ENCODE measurements around the gene EFEMP2.

Gene EFEMP2

GRCh38 chr11:65872586-65873317, at the start of gene EFEMP2:
EFEMP2 (minus strand) TSS chr11:65872800; CDS start chr11:65872354, 446 bp downstream.
- Histone ChIP-seq H3K27me3 (ENCODE audit: control insufficient read depth in 1 of 2, insufficient read depth in 2 of 2, low read length in 2 of 2) (no peaks in the 10 kb centered on the region), H3K27ac (ENCODE audit: low read depth, low read length) (peak within 1 kb of the TSS; percentile 78), H3K36me3 (ENCODE audit: control insufficient read depth in 1 of 2, insufficient read depth in 2 of 2, low read length in 2 of 2) (peaks cover 0 to 2% of the 10 kb centered on the region in 2 donors), H3K4me1 (ENCODE audit: control insufficient read depth in 1 of 2, insufficient read depth in 2 of 2, low read length in 2 of 2) (peaks cover 12 to 17% of the 10 kb centered on the region in 2 donors), H3K9ac (ENCODE audit: low read depth in 1 of 2, low read length in 2 of 2) (peak within 1 kb of the TSS; percentile 60 to 73), H3K9me3 (ENCODE audit: control insufficient read depth in 1 of 2, low read length in 2 of 2) (no peaks in the 10 kb centered on the region), H3K4me3 (ENCODE audit: low read depth in 1 of 2, low read length in 2 of 2) (peak within 1 kb of the TSS; percentile 69 to 83)

- H3K9me3 ChIP-seq (ENCODE audit: control insufficient read depth in 1 of 2, low read length in 2 of 2) = no peaks in the 10 kb centered on the region
- H3K36me3 ChIP-seq (ENCODE audit: control insufficient read depth in 1 of 2, insufficient read depth in 2 of 2, low read length in 2 of 2) = peaks cover 0 to 17% of the 10 kb centered on the region in 2 donors
- H3K27ac ChIP-seq (ENCODE audit: low read depth, low read length) = no peak overlapping the region
- no peak overlapping the region for H3K9ac ChIP-seq (ENCODE audit: low read depth in 1 of 2, low read length in 2 of 2)
- no peaks in the 10 kb centered on the region for H3K27me3 ChIP-seq (ENCODE audit: control insufficient read depth in 1 of 2, insufficient read depth in 2 of 2, low read length in 2 of 2)
- peaks cover 24 to 27% of the 10 kb centered on the region in 2 donors for H3K4me1 ChIP-seq (ENCODE audit: control insufficient read depth in 1 of 2, insufficient read depth in 2 of 2, low read length in 2 of 2)
- no peak overlapping the region for H3K4me3 ChIP-seq (ENCODE audit: low read depth in 1 of 2, low read length in 2 of 2)
Observed at GRCh38 chr11:65921876-65922275, 49.3 kb upstream of the EFEMP2 start.

- Histone ChIP-seq H3K27ac (ENCODE audit: low read depth, low read length) (no peak overlapping the region), H3K27me3 (ENCODE audit: control insufficient read depth in 1 of 2, insufficient read depth in 2 of 2, low read length in 2 of 2) (no peaks in the 10 kb centered on the region), H3K36me3 (ENCODE audit: control insufficient read depth in 1 of 2, insufficient read depth in 2 of 2, low read length in 2 of 2) (peaks cover 0 to 17% of the 10 kb centered on the region in 2 donors), H3K4me3 (ENCODE audit: low read depth in 1 of 2, low read length in 2 of 2) (no peak overlapping the region), H3K9me3 (ENCODE audit: control insufficient read depth in 1 of 2, low read length in 2 of 2) (no peaks in the 10 kb centered on the region), H3K9ac (ENCODE audit: low read depth in 1 of 2, low read length in 2 of 2) (peak overlapping the region in 1 of 2 donors; percentile 74), H3K4me1 (ENCODE audit: control insufficient read depth in 1 of 2, insufficient read depth in 2 of 2, low read length in 2 of 2) (peaks cover 32 to 35% of the 10 kb centered on the region in 2 donors)
Observed at GRCh38 chr11:65921033-65921555, 48.5 kb upstream of the EFEMP2 start.

- no peaks in the 10 kb centered on the region for H3K27me3 ChIP-seq (ENCODE audit: control insufficient read depth in 1 of 2, insufficient read depth in 2 of 2, low read length in 2 of 2)
- peak overlapping the region; percentile 77 to 83 for H3K4me3 ChIP-seq (ENCODE audit: low read depth in 1 of 2, low read length in 2 of 2)
- H3K9me3 ChIP-seq (ENCODE audit: control insufficient read depth in 1 of 2, low read length in 2 of 2) = no peaks in the 10 kb centered on the region
- H3K36me3 ChIP-seq (ENCODE audit: control insufficient read depth in 1 of 2, insufficient read depth in 2 of 2, low read length in 2 of 2) = peaks cover 0 to 17% of the 10 kb centered on the region in 2 donors
- no peak overlapping the region for H3K27ac ChIP-seq (ENCODE audit: low read depth, low read length)
- H3K4me1 ChIP-seq (ENCODE audit: control insufficient read depth in 1 of 2, insufficient read depth in 2 of 2, low read length in 2 of 2) = peaks cover 36 to 39% of the 10 kb centered on the region in 2 donors
- peak overlapping the region; percentile 65 to 74 for H3K9ac ChIP-seq (ENCODE audit: low read depth in 1 of 2, low read length in 2 of 2)
Observed at GRCh38 chr11:65920372-65920802, 47.8 kb upstream of the EFEMP2 start.

- H3K4me3 ChIP-seq (ENCODE audit: low read depth in 1 of 2, low read length in 2 of 2) = peak overlapping the region; percentile 77 to 83
Observed at GRCh38 chr11:65919573-65920371, 47.2 kb upstream of the EFEMP2 start.

GRCh38 chr11:65919141-65919572, 46.6 kb upstream of the EFEMP2 start, which contains the start of gene DRAP1:
DRAP1 (plus strand) TSS chr11:65919426; CDS start chr11:65919502, 76 bp downstream.
- Histone ChIP-seq H3K36me3 (ENCODE audit: control insufficient read depth in 1 of 2, insufficient read depth in 2 of 2, low read length in 2 of 2) (peaks cover 0 to 17% of the 10 kb centered on the region in 2 donors), H3K27me3 (ENCODE audit: control insufficient read depth in 1 of 2, insufficient read depth in 2 of 2, low read length in 2 of 2) (no peaks in the 10 kb centered on the region), H3K4me3 (ENCODE audit: low read depth in 1 of 2, low read length in 2 of 2) (peak within 1 kb of the TSS; percentile 84 to 94), H3K9ac (ENCODE audit: low read depth in 1 of 2, low read length in 2 of 2) (peak within 1 kb of the TSS; percentile 90 to 94), H3K27ac (ENCODE audit: low read depth, low read length) (peak within 1 kb of the TSS; percentile 82), H3K4me1 (ENCODE audit: control insufficient read depth in 1 of 2, insufficient read depth in 2 of 2, low read length in 2 of 2) (peaks cover 36 to 46% of the 10 kb centered on the region in 2 donors), H3K9me3 (ENCODE audit: control insufficient read depth in 1 of 2, low read length in 2 of 2) (no peaks in the 10 kb centered on the region)

More at GRCh38 chr11:65919573-65920371, 47.2 kb upstream of the EFEMP2 start:
- Histone ChIP-seq H3K27ac (ENCODE audit: low read depth, low read length) (peak overlapping the region; percentile 75), H3K4me1 (ENCODE audit: control insufficient read depth in 1 of 2, insufficient read depth in 2 of 2, low read length in 2 of 2) (peaks cover 36 to 45% of the 10 kb centered on the region in 2 donors), H3K9ac (ENCODE audit: low read depth in 1 of 2, low read length in 2 of 2) (peak overlapping the region; percentile 65 to 74), H3K27me3 (ENCODE audit: control insufficient read depth in 1 of 2, insufficient read depth in 2 of 2, low read length in 2 of 2) (no peaks in the 10 kb centered on the region), H3K9me3 (ENCODE audit: control insufficient read depth in 1 of 2, low read length in 2 of 2) (no peaks in the 10 kb centered on the region), H3K36me3 (ENCODE audit: control insufficient read depth in 1 of 2, insufficient read depth in 2 of 2, low read length in 2 of 2) (peaks cover 0 to 17% of the 10 kb centered on the region in 2 donors)

GRCh38 chr11:65918211-65919140, 45.9 kb upstream of the EFEMP2 start, which contains the start of gene C11orf68:
C11orf68 (minus strand) TSS chr11:65919062; CDS start chr11:65919031, 31 bp downstream.
- Histone ChIP-seq H3K36me3 (ENCODE audit: control insufficient read depth in 1 of 2, insufficient read depth in 2 of 2, low read length in 2 of 2) (peaks cover 0 to 17% of the 10 kb centered on the region in 2 donors), H3K27me3 (ENCODE audit: control insufficient read depth in 1 of 2, insufficient read depth in 2 of 2, low read length in 2 of 2) (no peaks in the 10 kb centered on the region), H3K4me1 (ENCODE audit: control insufficient read depth in 1 of 2, insufficient read depth in 2 of 2, low read length in 2 of 2) (peaks cover 36 to 46% of the 10 kb centered on the region in 2 donors), H3K9ac (ENCODE audit: low read depth in 1 of 2, low read length in 2 of 2) (peak within 1 kb of the TSS; percentile 90 to 94), H3K9me3 (ENCODE audit: control insufficient read depth in 1 of 2, low read length in 2 of 2) (no peaks in the 10 kb centered on the region), H3K4me3 (ENCODE audit: low read depth in 1 of 2, low read length in 2 of 2) (peak within 1 kb of the TSS; percentile 84 to 94), H3K27ac (ENCODE audit: low read depth, low read length) (peak within 1 kb of the TSS; percentile 82)

GRCh38 chr11:65917434-65918210, 45.0 kb upstream of the EFEMP2 start:
- Histone ChIP-seq H3K4me3 (ENCODE audit: low read depth in 1 of 2, low read length in 2 of 2) (peak overlapping the region; percentile 84 to 94), H3K36me3 (ENCODE audit: control insufficient read depth in 1 of 2, insufficient read depth in 2 of 2, low read length in 2 of 2) (peaks cover 0 to 9% of the 10 kb centered on the region in 2 donors), H3K4me1 (ENCODE audit: control insufficient read depth in 1 of 2, insufficient read depth in 2 of 2, low read length in 2 of 2) (peaks cover 36 to 46% of the 10 kb centered on the region in 2 donors), H3K27me3 (ENCODE audit: control insufficient read depth in 1 of 2, insufficient read depth in 2 of 2, low read length in 2 of 2) (no peaks in the 10 kb centered on the region), H3K27ac (ENCODE audit: low read depth, low read length) (no peak overlapping the region), H3K9me3 (ENCODE audit: control insufficient read depth in 1 of 2, low read length in 2 of 2) (no peaks in the 10 kb centered on the region), H3K9ac (ENCODE audit: low read depth in 1 of 2, low read length in 2 of 2) (peak overlapping the region; percentile 90 to 94)
